NK-92 treated with Interleukin-12 subunit alpha and Interleukin-12 subunit beta, amount 100 ng/mL, for 24 hours (cell line): ENCODE results near the gene PSTPIP1.

Experiments used
- DNase-seq: peaks from one replicate; lab custom pipeline; 2025; lab: John Stamatoyannopoulos, UW

Gene PSTPIP1

GRCh38 chr15:76978522-76979330 lies 16.2 kb upstream of the PSTPIP1 start:
- DNase-seq = no peak

- no peak for DNase-seq
Measured at GRCh38 chr15:76979331-76979925, 15.5 kb upstream of the PSTPIP1 start.

- DNase-seq = no peak
Measured at GRCh38 chr15:76979996-76980520, 14.9 kb upstream of the PSTPIP1 start.

GRCh38 chr15:76982356-76982755 lies 12.6 kb upstream of the PSTPIP1 start:
- DNase-seq = no peak

GRCh38 chr15:76982756-76983155 lies 12.2 kb upstream of the PSTPIP1 start:
- DNase-seq = no peak

- DNase-seq = no peak
Measured at GRCh38 chr15:76983590-76984375, 11.1 kb upstream of the PSTPIP1 start.

GRCh38 chr15:76986743-76987142 lies 8.2 kb upstream of the PSTPIP1 start:
- DNase-seq = no peak

GRCh38 chr15:76987276-76987675 lies 7.7 kb upstream of the PSTPIP1 start:
- DNase-seq = no peak

GRCh38 chr15:76987896-76988860 lies 6.7 kb upstream of the PSTPIP1 start:
- DNase-seq = no peak

- no peak for DNase-seq
Measured at GRCh38 chr15:76988867-76989780, 5.8 kb upstream of the PSTPIP1 start.

- DNase-seq = no peak
Measured at GRCh38 chr15:76991048-76991447, 3.9 kb upstream of the PSTPIP1 start.

- no peak for DNase-seq
Measured at GRCh38 chr15:76991741-76992645, 2.9 kb upstream of the PSTPIP1 start.

GRCh38 chr15:76993114-76993725 lies 1.7 kb upstream of the PSTPIP1 start:
- no peak for DNase-seq

GRCh38 chr15:76994001-76994400 lies 925 bp upstream of the PSTPIP1 start:
- DNase-seq = no peak

- no peak for DNase-seq
Measured at GRCh38 chr15:76994496-76994895, 430 bp upstream of the PSTPIP1 start.

GRCh38 chr15:76996076-76996525 lies 1.2 kb downstream of the PSTPIP1 start:
- no peak for DNase-seq

- peak; percentile 82 for DNase-seq
Measured at GRCh38 chr15:76996526-76997401, 1.8 kb downstream of the PSTPIP1 start.
